GM21447 (cell line): Measurements from ENCODE around the gene GPR35.

Source experiments
- ATAC-seq: cut with Tn5 transposase; IDR thresholded peaks from one replicate; pipeline ENCODE4 v1.9.1; 2021; ENCODE audit not compliant: unreplicated experiment

The GPR35 gene

DNA sequence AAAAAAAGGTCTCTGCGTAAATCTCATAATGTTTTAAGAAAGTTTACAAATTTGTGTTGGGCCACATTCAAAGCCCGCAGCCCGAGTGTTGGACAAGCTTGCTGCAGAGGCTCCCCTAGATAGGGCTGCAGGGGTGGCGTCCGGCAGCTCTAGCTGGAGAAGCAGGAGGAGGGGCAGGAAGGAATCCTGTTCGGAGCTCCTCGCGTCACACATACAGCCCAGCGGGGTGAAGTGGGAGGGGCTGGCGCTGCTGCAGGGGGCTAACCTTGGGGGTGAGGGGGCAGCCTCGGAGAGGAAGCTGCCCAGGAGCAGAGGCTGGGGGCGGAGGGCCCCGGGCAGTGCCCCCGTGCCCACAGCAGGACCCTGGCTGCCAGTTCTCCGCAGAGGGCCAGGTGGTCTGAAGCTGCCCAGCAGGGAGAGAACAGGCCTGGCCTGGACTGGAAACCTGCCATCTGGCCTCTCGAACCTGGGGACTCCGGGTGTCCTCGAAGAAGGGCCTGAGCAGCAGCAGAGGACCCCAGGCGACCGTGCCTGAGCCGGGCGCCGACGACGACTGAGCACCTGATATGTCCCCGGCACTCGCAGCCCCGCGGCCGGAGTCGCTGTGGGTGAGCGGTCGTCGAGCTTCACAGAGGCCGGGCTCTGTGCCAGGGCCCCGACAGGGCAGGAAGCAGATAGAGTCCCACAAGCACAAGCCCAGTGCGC lies 2.6 kb upstream of the GPR35 start:
- no peak for ATAC-seq

DNA sequence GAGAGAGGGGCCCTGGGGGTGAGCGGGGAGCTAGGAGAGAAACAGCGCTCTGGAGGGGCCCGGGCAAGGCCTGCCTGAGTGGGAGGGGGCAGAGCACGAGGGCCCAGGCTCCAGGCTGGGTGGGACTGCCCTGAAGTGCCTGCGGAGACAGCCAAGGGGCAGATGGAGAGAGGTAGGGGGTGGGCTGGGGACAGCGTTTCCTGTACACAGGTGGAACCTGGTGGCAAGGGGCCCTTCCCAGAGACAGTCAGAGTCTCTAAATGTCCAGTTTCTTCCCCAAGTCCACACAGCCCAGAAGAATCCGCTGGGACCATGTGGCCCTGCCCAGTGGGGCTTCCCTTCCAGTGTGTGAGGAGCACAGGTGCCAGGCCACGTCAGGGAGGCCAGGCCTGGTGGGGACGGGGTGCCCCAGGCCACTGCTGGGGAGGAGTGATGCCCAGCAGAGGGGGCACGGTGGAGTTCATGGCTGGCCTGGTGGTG lies 1.7 kb upstream of the GPR35 start:
- no peak for ATAC-seq

DNA sequence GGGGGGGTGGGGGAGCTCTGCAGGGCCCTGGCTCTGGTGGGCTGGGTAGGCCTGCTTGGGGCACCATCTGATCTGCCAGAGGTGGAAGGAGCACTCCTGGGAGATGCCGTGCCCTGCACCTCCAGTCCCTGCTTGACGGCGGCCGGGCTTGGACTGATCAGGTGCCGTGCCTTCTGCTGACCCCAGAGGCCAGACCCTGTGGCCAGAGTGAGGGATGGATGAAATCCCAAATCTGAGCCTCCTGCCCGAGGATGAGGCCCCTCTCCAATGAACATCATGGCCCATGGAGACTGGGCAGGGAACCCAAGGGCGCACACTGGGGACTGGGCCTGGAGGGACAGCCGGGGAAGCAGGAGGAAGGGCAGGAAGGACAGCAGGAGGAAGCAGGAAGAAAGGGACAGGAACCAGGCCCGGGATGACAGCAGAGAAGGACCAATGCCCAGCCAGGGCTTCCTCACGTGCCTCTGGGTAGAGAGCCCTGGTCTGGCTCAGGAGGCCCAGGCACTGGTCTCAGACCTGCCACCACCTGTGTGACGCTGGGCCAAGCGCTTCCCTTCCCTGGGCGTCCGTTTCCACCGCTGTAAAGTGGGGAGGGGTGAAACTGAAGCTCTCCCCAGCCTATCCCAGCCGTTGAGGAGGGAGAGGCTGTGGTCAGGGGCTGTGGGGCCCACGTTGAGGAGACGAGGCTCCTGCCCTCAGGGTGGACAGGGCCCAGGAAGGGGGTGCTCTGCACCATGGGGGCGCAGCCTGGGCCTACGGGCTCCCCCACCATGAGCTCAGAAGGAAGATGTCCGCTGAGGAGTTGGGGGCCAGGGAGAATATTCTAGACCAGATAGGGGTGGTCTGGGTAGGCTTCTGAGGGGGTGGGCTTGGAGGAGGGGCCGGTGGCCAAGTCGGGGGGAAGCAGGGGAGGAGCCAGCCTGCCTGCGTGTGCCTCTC lies 1.0 kb upstream of the GPR35 start:
- no peak for ATAC-seq

DNA sequence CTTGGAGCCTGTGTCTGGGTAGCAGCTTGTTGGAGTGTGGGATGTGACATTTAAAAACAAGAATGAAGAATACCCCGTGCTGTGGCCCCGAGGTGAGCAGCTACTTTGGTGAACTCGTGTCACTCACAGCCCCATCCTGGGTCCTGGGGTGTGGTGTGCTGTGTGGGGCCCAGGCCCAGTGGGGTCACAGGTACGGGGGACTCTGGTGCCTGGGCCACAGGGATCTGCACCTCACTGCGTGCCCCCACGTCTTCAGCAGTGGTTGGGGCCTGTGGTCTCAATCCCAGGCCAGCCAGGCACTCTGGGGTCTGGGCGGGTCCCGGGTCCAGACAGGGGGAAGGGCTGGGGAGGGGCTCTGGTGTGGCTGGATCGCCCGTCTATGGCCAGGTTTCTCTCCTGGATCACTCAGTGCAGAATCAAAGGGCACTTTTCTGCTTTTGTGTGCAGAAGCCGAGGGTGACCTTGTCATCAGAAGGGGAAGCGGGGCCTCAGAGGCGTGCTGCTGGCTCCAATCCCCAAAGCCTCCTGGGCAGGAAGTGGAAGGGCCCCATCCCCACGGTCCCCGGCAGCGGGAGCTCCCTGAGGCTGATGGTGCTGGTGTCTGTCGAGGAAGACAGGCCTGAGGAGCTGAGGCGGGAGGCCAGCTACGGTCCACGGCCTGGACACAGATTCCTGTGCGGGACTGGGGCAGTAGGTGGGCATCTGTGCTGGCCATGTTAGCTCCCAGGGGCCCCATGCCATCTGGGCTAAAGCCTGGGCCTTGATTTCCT lies 1.4 kb downstream of the GPR35 start:
- ATAC-seq = no peak

DNA sequence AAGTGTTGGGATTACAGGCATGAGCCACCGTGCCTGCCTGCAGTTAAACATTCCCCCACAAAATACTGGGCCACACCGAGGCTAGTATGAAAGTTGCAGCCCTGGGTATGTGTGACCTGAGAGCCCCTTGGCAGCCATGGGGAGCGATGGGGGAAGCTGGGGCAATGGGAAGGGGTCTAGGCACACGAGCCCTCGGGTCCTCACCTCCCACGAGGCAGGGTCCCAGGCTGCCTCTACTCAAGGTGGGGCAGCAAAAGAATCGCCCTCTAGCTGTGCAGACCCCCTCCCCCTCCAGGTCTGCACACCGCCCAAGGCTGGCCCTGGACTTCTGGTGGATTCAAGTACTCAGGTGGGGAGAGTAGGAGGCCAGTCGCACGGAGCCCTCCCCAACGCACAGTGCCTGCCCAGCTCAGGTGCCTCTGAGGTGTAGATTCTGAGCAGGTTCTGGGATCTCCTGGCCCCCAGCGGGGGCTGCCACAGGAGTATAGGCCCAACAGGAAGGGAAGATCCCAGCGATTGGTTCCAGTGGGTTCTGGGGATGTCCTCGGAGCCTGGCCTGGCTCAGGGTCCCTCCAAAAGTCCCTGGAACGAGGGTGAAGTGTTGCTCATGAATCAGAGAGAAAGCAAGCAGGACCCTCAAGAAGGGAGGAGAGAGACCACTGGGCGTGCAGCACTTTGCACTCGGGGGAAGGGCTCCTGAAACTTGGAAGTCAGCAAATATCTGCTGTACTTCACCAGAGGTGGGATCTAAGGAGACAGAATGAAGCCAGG lies 2.6 kb downstream of the GPR35 start:
- no peak for ATAC-seq

DNA sequence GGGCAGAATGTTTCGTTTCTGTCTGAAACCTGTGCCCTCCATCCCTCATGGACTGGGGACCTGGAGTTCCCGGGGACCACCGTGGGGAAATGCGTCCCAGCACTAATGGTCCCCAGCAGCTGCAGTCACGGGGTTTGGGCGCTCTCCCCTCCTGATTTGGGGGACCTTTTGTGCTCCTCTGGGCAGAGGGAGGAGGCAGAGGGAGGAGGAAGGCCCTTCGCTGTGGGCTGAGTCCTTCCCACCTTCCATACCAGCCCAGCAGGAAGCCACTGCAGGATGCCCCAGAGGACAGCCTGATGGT lies 3.2 kb downstream of the GPR35 start:
- ATAC-seq = no peak

DNA sequence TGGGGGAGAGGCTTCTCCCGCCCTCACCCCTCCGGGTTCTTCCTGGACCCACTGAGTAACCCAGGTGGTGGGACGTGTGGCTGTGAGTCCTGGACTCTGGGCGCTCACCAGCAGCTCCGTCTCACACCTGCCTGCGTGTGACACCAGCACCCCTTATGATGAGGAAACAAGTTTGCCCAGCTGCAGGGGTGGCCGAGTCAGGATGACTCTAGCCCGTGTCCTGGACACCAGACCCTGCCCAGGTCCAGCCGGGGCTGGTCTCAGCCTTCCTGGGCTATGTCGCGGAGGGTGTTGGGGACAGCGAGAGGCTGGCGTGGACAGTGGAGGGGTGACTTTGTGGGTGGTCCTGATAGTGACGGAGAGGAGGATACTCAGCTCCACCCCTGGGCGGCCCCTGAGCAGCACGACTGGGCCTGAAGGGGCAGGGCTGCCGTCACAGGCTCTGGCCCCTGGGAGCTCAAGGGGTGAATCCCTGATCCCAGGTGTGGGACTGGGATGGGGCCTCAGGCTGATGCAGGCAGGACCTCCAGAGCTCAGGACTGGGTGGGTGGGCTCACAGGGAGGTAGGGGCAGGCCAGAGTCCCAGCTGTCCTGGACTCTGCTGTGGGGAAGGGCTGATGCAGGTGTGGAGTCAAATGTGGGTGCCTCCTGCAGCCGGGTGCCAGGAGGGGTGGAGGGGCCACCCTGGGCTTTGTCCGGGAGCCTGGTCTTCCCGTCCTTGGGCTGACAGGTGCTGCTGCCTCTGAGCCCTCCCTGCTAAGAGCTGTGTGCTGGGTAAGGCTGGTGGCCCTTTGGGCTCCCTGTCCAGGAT lies 3.7 kb downstream of the GPR35 start:
- no peak for ATAC-seq

DNA sequence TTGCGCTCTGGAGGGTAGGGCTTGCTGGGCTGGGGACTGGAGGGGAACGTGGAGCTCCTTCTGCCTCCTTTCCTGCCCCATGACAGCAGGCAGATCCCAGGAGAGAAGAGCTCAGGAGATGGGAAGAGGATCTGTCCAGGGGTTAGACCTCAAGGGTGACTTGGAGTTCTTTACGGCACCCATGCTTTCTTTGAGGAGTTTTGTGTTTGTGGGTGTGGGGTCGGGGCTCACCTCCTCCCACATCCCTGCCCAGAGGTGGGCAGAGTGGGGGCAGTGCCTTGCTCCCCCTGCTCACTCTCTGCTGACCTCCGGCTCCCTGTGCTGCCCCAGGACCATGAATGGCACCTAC lies 4.3 kb downstream of the GPR35 start:
- ATAC-seq = no peak

DNA sequence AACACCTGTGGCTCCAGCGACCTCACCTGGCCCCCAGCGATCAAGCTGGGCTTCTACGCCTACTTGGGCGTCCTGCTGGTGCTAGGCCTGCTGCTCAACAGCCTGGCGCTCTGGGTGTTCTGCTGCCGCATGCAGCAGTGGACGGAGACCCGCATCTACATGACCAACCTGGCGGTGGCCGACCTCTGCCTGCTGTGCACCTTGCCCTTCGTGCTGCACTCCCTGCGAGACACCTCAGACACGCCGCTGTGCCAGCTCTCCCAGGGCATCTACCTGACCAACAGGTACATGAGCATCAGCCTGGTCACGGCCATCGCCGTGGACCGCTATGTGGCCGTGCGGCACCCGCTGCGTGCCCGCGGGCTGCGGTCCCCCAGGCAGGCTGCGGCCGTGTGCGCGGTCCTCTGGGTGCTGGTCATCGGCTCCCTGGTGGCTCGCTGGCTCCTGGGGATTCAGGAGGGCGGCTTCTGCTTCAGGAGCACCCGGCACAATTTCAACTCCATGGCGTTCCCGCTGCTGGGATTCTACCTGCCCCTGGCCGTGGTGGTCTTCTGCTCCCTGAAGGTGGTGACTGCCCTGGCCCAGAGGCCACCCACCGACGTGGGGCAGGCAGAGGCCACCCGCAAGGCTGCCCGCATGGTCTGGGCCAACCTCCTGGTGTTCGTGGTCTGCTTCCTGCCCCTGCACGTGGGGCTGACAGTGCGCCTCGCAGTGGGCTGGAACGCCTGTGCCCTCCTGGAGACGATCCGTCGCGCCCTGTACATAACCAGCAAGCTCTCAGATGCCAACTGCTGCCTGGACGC lies 4.9 kb downstream of the GPR35 start:
- no peak for ATAC-seq

DNA sequence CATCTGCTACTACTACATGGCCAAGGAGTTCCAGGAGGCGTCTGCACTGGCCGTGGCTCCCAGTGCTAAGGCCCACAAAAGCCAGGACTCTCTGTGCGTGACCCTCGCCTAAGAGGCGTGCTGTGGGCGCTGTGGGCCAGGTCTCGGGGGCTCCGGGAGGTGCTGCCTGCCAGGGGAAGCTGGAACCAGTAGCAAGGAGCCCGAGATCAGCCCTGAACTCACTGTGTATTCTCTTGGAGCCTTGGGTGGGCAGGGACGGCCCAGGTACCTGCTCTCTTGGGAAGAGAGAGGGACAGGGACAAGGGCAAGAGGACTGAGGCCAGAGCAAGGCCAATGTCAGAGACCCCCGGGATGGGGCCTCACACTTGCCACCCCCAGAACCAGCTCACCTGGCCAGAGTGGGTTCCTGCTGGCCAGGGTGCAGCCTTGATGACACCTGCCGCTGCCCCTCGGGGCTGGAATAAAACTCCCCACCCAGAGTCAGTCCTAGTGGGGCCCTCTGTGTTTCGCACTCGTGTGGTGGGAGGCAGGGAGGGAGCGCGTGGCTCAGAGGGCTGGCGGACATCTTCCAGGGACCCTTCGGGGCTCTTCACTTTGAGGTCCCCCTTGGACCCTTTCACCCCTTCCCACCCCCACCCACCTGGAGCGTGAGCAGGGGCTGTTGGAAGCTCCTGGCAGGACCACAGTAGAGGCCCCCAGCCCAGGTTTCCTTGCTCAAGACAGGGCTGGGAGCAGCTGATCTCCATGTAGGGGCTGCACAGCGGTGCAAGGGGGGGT lies 5.7 kb downstream of the GPR35 start:
- no peak for ATAC-seq

DNA sequence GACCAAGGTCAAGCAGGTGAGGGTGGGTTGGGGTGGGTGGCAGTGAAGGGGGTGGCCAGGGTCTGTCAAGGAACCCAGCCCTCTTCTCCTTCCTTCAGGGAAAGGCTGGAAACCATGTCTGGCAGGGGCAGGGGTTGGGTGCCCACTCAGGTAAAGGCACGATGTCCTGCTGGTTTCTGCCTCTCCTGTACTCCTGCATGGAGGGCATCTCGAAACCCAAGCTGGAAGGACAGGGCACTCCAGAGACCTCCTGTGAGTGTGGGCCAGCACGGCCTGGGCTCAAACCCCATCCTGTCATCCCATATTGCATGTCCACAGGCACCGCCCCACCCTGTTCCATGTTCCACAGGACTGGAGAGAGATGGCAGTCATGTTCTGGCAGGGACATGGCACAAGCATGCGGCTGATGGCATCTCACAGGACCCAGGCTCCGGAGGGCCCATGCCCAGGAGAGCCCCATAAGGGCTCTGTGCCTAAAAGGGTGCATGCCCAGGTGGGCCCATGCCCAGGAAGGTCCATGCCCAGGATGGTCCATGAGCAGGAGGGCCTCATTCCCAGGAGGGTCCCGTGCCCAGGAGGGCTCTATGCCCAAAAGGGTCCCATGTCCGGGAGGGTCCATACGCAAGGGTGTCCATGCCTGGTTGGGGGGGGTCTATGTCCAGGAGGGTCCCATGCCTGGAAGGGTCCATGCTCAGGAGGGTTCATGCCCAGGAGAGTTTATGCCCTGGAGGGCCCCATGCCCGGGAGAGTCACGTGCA lies 6.4 kb downstream of the GPR35 start:
- no peak for ATAC-seq

DNA sequence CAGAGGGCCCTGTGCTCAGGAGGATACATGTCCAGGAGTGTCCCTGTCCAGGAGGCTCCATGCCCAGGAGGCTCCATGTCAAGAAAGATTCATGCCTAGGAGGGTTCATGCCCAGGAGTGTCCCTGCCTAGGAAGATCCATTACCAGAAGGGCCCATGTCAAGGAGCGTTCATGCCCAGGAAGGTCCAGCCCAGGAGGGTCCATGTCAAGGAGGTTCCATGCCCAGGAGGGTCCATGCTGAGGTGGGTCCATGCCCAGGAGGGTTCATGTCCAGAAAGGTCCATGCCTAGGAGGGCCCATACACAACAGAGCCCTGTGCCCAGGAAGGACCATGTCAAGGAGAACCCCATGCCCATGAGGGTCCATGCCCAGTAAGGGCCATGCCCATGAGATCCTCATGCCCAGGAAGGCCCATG lies 7.0 kb downstream of the GPR35 start:
- ATAC-seq = no peak

DNA sequence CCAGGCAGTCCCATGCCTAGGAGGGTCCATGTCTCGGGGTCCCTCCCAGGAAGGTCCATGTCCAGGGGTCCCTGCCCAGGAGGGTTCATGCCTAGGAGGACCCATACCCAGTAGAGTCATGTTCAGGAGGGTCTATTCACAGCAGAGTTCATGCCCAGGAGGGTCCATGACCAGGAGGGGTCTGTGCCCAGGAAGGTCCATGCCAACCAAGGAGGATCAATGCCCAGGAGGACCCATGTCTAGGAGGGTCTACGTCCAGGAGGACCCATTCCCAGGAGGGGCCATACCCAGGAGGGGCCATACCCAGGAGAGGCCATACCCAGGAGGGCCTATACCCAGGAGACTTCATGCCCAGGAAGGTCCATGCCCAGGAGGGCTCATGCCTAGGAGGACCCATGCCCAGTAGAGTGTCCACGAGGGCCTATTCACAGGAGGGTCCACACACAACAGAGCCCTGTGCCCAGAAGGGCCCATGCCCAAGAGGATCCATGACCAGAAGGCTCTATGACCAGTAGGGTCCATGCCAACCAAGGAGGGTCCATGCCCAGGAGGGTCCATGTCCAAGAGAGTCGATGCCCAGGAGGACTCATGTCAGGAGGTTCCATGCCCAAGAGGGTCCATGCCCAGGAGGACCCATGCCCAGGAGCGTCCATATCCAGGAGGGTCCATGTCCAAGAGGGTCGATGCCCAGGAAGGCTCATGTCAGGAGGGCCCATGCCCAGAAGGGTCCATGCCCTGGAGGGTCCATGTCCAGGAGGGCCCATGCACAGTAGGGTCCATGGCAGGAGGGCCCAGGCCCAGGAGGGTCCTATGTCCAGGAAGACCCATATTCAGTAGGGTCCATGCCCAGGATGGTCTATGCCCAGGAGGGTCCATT lies 10.1 kb downstream of the GPR35 start:
- no peak for ATAC-seq

DNA sequence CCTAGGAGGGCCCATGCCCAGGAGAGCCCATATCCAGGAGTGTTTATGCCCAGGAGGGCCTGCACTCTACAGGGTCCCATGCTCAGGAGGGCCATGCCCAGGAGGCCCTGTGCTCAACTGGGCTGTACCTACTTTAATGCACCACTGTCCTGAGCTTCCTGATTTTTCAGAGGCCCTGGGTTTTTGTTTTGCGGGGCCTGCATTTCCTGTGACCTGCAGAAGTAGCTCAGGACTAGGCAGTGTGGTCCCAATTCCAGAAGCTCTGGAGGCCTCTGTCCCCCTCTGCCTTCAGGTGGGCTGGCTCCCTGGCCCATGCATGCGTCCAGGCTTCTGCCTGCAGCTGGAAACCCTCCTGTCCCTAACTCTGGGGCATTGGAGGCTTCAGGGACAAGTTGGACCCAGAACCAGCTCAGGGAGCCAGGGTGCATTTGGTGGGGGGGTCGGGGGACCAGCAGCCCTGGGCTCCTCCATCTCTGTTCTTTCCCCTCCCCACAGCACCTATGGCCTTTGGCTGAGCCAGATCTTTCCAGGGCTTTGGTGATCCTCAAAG lies 10.8 kb downstream of the GPR35 start:
- no peak for ATAC-seq

DNA sequence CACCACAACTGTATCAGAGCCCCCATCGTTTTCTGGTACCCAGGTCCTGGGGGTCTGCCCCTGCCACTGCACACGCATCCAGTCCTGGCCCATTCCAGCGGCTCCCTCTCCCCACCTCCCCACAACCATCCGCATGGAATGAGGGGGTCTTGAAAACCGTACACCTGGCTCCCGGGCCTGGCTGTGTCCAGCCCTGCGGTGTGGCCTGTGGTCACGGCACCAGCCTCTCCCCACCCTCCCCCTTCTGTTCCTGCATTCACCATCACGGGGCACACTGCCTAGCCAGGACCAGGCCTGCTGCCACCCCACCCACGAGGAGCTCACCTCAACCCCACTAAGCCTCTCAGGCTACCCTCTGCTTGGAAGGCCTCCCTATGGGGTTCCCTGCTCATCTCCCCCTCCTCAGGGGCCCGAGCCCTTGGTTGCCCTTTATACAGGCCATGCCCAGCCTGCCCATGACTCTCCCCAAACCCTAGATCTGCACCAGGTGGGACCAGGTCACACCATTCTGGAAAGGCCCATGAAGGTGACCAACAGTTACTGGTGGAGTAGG lies 11.4 kb downstream of the GPR35 start:
- no peak for ATAC-seq
